Activated CD4-positive, alpha-beta T cell treated with anti-CD3 and anti-CD28 coated beads for 1 hour (primary cell): ENCODE measurements around the gene ELFN2.

Source experiments
- DNase-seq: peaks from one replicate; pipeline ENCODE4 v3.0.0-alpha.2; 2020

ELFN2 gene

DNA sequence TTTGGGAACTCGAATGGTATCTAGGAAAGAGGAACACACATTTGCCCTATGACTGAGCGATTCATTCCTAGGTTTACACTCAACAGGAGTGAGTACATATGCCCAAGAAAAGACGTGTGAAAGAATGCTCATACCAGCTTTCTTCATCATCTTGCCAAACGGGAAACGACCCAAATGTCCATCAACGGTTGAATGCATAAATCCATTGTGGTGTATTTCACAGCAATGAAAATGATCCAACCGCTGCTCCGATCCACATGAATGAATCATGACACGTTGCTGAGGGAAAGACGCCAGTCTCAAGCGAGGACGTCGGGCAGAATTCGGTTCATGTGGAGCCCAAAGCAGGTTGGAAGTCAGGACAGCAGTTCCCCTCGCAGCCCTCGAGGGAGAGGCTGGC, 73.4 kb downstream of the ELFN2 start:
- DNase-seq, result no peak

DNA sequence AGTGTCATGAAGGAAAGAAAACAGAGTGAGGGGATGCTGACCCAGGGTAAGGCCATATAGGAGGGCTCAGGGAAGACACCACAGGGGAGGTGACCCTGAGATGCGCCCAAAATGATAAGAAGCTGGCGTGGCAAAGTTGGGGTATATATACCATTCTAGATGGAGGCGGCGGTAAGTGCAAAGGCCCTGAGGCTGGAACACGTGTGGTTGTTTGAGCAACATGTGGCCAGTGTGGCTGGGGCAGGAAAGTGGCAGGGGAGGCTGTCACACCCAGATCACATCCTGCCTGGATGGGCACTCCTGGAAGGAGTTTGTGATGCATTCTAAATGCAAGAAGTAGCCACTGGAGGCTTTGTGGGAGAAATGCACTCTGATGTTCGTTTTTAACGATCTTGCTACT, 74.8 kb downstream of the ELFN2 start:
- no peak for DNase-seq

- DNase-seq, result no peak
Observed at GRCh38 chr22:37351232-37351631, 76.0 kb downstream of the ELFN2 start.

GRCh38 chr22:37349043-37349814, 78.0 kb downstream of the ELFN2 start:
- DNase-seq, result no peak

DNA sequence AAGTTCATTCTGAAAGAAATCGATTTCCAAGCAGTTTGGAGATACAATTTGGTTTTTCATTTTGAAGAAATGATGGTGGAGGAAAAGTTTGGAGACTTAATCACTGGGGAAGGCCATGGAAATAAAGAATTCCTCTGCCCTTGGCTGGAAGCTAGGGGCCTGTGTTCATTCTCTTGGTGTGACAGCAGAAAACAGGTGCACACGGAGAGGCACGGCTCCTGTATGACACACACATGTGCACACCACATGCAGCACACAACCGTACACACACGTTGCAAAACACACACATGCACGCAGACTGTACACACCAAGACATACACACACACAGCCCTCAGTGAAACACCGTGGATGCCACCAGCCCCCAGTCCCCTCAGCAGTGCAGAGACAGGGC, 80.8 kb downstream of the ELFN2 start:
- no peak for DNase-seq

DNA sequence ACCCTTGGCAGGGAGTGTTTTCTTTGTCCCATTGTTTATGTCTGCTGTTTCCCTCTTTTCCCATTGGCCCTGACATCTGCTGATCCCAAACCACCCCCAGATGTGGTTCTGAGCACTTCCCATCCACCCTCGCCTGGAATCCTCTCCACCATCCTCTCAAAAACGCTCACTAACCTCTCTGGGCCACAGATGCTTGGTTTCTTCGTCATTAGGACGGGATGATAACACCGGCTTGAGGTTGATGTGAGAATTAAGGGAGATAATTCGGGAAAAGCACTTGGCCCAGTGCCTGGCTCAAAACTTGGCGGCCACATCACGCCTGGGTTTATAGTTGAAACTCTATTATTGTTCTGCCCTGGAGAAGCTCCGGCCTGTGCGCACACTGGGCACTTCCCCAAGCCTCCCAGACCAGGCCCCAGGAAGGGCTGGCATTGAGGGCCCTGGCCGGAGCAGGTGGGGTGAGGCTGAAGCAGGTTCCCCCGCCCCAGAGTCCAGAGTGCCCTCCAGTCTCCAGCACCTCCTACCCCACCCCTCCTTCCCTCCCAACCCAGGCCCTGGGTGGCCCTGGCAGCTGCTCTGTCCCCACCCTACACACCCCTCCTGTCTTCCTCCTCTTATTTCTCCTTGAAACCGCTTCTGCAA, 81.3 kb downstream of the ELFN2 start:
- DNase-seq, result no peak

DNA sequence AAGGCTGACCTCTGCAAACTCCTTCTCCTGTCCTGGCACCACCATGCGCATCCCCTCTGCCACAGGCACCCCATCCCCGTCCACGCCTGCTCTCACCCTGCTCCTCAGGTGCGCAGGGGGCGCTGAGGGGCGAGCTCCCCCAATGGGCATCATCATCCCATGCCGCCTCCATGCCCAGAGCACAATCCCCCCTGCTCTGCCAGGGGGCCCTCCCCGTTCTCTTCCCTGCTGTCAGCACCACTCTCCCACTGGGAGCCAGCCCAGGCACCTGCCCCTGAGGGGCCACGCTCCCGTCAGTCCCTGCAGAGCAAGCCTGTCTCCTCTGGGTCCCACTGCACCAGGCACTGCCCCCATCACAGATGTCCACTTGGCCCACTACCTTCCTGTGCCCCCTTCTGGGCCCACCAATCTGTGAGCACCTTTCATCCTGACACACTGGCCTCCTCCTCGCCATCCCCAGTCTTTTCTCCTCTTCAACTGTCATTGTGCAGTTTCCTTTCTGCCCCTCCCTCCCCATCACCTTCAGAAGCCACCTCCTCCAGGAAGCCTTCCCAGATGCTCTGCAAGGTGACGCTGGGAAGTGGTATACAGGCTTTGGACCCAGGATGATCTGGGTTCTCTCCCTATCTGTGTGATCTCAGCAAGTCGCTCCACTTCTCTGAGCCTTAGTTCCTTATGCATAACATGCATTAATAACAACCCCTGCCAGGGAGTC, 82.4 kb downstream of the ELFN2 start:
- no peak for DNase-seq

GRCh38 chr22:37343863-37344734, 83.2 kb downstream of the ELFN2 start:
- no peak for DNase-seq

GRCh38 chr22:37343348-37343747, 83.9 kb downstream of the ELFN2 start:
- DNase-seq, result no peak

GRCh38 chr22:37342065-37342464, 85.2 kb downstream of the ELFN2 start:
- DNase-seq, result no peak

DNA sequence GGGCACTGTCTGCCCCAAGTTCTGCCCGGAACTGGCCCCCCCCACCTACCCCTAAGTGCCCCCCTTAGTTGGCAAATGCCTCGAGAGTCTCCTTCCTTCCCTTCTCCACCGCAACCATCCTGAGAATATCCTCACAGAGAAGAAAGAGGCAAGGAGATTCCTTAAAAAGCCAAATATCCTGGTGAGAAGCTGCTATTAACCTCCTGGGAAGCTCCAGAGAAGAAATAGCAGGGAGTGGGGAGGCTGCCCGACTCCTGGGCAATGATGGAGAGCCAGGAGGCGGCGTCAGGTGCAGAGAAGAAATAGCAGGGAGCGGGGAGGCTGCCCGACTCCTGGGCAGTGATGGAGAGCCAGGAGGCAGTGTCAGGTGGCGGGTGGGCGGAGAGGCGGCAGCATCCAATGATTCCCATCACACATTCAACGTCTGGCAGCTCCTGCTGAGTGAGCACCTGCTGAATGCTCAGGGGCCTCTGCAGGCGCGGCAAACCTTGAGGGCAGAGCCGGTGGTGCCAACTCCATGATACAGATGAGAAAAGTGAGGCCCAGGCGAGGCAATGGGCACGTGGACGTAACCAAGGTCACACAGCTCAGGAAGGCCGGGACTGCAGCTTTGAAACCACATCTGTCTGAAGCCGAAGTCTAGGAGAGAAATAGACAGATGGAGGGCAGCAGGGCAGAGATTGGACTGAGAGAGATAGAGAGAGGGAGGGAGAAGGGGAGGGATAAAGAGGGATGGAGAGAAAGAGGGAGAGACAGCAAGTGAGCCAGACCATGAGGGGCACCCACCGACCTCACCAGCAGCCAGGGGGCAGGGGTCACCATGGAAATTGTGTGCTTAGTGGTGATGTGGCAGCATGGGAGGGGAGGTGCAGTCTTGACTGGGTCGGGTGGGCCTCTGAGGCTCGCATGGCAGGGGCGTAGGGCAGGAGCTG, 86.7 kb downstream of the ELFN2 start:
- DNase-seq, result no peak

- no peak for DNase-seq
Observed at GRCh38 chr22:37338539-37339246, 88.6 kb downstream of the ELFN2 start.

DNA sequence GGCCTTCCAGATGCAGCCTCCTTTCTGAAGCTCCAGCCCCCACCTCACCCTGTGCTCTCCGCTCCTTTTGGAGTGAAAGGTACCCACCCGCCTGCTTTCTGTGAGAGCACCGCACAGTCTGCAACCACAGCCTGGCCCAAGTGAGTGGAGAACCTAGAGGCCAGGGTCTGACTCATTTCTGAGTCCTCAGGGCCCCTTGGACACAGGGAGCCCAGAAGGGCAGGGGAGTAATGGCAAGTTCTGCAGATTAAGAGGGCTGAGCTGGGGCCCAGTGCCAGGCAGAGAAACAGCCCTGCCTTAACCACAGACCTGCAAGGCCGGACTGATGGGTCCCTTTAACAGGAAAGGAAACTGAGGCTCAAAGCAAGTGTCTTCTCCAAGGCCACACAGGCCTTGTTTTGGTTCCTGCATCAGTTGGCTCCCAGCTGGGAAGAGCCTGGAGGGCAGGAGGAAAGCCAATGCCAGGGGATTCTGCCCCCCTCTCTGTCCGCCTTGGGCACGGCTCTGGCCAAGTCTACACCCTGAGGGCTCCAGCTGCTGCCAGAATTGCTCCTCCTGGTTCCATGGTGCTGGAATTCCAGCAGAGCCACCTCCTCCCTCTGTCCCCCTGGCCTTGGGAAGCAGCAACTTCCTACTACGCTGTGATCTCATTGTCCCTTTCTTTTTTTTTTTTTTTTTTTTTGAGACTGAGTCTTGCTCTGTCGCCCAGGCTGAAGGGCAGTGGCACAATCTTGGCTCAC, 89.9 kb downstream of the ELFN2 start:
- DNase-seq, result no peak

DNA sequence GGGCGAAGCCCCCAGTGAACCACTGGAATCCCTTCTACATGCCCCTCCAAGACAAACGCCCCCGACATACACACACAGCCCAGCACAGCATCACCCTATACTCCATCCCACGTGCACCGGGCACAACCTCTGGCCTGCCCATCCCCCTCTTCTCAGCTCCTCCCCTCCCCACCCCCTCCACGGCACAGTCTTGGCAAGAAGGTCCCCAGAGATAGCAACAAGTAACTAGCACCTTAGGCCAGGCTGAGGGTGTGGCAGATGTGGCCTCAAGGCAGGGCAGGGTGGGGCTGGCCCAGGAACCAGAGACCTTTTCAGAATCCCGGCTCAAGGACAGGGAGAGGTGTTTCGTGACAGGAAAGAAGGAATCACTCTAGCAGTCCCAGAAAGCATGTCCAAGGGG, 90.7 kb downstream of the ELFN2 start:
- DNase-seq, result no peak

DNA sequence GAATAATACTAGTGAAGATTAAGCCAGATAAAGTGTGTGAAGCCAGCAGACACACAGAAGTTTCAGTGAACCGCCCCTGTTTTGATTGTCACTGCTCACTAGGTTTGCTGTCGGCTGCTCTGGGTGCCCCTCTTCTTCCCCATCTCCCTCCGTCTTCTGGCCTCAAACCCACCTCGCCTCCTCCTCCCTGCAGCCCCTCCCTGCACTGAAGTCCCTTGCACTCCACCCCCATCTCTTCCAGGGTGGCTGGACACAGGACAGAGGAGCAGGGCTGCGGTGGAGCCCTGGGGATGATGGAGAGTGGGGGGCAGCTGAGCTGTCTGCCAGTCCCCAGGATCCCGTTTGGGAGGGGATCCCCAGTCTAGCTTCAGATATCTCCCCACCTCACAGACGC, 91.5 kb downstream of the ELFN2 start:
- DNase-seq, result no peak

DNA sequence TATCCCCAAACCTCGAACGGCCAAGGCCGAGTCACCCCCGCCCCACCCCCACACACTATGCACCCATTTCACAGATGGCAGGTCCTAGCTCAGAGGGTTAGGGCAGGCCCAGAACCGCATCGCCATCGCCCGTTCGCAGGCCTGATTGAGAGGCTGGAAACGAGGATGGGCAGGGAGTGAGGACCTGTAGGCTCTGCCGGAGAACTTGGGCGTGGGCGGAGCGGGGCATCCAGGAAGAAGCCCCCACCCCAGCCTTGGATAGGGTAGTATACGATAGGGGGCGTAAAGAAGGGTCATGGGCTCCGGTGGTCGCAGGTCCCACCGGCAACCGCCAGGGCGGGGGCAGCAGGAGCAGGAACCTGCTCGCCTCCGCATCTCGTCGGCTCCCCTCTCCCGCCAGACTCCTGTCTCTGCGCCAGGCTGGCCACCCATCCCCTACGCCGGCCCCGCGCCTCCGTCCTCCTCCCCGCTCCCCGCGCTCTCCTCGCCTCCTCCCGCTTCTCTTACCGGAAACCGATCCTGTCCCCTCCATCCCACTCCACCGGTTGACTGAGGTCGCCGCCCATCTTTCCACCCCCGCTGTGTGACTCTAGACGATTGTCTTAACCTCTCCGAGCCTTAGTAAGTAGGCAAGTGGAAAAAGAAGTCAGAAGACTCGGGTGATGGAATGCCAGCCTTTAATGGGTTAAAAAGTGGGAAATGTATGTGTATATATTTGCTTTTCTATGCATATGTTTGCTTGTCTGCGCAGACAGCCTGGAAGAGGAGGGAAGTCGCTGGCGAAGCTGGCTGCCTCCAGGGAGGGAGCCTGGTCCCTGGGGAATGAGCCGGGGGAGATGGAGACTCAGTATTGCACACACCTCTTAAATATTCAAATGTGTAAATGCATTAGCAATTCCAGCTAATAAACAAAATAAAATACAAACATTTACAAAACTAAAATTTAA, 92.1 kb downstream of the ELFN2 start:
- no peak for DNase-seq

- no peak for DNase-seq
Observed at GRCh38 chr22:37334461-37334858, 92.8 kb downstream of the ELFN2 start.

DNA sequence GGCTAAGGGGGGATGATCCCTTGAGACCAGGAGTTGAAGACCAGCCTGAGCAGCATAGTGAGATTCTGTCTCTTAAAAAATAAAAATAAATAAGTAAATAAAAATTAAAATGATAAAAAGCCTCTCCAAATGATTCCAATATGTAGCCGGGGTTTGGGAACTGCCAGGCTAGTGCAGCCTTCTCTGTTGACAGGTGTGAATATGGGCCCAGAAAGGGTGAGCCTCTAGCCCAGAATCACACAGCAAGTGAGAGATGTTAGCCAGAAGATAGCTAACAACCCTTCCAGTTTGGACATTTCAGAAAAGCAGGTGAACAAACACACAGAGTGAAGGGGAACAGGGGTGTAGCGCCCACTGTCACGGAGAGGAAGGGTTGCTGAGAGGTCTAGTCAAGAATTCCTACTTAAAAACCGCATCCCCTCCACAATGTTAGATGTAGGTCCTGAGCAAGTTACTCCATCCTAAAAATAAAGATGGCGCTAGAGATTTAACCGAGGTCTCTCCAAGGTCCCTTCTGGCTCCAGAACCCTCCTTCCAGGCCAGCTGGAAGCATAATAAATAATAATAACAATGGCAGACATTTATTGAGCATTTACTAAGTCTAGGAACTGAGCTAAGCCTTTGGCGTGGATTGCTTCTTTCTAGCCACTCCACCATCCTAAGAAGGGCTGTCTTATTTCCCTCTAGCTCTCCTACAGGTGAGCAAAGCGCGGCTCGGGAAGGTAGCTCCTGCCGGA, 93.4 kb downstream of the ELFN2 start:
- DNase-seq, result no peak
